A673 (cell line): ENCODE results near the gene IGFBP5.

Source experiments
- EZH2 ChIP-seq: fragments of 200-600 bp; sonication (generic); IDR thresholded peaks from 2 replicates; pipeline ENCODE4 v1.6.1; 2017; ENCODE audit warnings: borderline replicate concordance, low read depth, mild to moderate bottlenecking, mixed read lengths, antibody characterized with exemption, low read length; ENCODE audit not compliant: poor library complexity, severe bottlenecking
- TF ChIP-seq, protein P1 (sequence below): fragments of 300-800, 200-600 bp; sonication (generic); conservative IDR thresholded peaks from 2 replicates; pipeline ENCODE4 v1.5.1; 2017; ENCODE audit warnings: low read depth, mild to moderate bottlenecking, antibody characterized with exemption, low read length, moderate library complexity, mixed read lengths

DNA sequence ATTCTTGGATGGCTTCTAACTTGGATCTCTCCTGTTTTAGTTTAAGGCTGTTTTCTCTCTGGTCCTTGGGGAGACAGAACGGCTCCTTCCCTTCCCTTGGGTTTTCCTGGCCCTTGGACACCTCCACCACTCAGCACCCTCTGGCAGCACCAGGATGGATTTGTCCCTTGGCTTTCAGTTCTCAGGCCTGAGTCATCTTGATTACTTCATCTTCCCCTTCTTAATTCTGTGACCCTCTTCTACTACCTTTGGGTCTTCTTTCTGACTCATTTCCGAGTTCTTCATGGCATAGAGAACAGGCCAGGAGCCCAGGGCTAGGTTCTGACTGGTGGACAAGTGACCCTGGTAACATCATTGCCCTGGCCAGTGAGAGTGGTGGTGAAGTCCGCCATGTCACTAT, 47.2 kb downstream of the IGFBP5 start:
- TF ChIP-seq, protein P1, sequence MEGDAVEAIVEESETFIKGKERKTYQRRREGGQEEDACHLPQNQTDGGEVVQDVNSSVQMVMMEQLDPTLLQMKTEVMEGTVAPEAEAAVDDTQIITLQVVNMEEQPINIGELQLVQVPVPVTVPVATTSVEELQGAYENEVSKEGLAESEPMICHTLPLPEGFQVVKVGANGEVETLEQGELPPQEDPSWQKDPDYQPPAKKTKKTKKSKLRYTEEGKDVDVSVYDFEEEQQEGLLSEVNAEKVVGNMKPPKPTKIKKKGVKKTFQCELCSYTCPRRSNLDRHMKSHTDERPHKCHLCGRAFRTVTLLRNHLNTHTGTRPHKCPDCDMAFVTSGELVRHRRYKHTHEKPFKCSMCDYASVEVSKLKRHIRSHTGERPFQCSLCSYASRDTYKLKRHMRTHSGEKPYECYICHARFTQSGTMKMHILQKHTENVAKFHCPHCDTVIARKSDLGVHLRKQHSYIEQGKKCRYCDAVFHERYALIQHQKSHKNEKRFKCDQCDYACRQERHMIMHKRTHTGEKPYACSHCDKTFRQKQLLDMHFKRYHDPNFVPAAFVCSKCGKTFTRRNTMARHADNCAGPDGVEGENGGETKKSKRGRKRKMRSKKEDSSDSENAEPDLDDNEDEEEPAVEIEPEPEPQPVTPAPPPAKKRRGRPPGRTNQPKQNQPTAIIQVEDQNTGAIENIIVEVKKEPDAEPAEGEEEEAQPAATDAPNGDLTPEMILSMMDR = no peak
- TF ChIP-seq EZH2 = no peak
